ENCODE results near the gene TEN1. TPM values are rescaled to one million over a fixed set of nuclear protein-coding genes. Genes with fewer than 3 reads are reported as not detected.

Gene TEN1
- polyA plus RNA-seq, 4 donors: 19.8 to 32.3 (median 22.9) TPM

DNA sequence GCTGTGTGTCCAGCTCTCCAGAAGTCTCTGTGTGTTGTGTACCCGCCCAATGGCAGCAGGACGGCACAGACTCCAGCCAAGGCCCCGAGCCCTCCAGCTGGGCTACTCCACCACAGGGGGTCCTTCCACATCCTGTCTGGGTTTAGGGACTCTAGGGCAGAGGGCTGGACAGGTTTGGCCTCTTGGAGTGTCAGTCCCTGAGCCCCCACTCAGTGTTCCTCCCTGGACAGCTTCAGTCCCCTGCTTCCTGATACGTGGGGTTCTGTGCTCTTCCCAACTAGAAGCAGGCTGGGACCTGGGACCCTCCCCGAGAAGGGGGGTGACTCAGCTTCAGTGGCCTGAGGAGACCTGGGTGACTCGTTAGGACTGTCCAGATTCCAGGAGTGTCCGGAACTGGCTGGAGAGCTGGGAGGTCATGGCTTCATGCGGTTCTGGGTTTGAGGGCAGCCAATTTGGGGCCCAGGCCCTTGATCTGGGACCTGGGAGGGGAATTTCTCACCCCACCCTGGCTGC lies 25.8 kb downstream of the TEN1 start:
- DNase-seq (ENCODE audit: low read depth in 4 of 4, low spot score in 3 of 4): no peak

- no peak for DNase-seq (ENCODE audit: low read depth in 4 of 4, low spot score in 3 of 4)
Measured at GRCh38 chr17:76005263-76006149, 26.5 kb downstream of the TEN1 start.

DNA sequence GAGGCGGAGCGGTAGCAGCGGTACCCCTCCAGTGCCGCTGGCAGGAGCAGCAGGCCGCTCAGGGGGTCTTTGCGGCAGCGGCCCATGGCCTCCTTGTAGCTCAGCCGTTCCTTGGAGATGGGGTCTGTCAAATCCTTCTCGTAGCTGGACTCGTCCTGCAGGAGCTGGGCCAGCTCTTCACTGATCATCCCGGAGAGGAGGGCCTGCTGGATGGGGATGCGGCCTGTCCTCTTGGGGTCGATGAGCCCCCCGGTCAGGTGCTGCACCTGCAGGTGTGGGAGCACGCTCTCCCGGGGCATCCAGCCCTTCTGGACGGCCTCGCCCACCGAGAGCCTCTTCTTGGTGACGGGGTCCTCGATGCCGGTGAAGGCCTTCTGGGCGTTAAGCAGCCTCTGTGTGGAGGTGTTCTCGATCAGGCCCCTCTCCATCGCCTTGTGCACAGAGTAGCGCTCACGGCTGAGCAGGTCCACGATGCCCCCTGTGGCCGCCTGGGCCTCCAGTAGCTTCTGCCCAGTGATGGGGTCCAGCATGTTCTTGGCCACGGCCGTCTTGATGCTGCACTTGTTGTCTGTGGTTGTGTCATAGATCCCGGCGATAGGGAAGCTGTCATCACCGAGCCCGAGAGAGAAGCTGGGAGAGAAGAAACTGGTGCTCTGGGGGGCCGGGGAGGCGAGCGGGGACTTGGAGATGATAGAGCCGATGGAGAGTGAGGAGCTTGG lies 28.2 kb downstream of the TEN1 start:
- no peak for DNase-seq (ENCODE audit: low read depth in 4 of 4, low spot score in 3 of 4)

- no peak for DNase-seq (ENCODE audit: low read depth in 4 of 4, low spot score in 3 of 4)
Measured at GRCh38 chr17:76007850-76008165, 28.8 kb downstream of the TEN1 start.

DNA sequence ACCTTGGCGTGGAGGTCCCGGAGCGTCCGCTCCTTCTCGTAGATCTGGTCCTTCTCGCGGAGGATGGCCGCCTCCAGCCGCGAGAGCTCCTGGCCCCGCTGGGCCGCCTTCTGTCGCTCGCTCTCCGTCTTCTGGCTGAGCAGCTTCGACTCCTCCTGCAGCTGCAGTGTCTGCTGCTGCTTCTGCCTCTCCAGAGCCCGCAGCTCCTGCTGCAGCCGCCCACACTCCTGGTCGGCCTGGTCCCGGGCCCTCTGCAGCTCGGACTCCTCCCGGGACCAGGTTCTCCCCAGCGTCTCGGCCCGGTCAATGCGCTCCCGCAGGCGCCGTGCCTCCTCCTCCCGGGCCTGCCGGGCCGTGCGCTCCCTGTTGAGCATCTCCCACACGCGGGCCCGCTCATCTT lies 29.2 kb downstream of the TEN1 start:
- no peak for DNase-seq (ENCODE audit: low read depth in 4 of 4, low spot score in 3 of 4)

DNA sequence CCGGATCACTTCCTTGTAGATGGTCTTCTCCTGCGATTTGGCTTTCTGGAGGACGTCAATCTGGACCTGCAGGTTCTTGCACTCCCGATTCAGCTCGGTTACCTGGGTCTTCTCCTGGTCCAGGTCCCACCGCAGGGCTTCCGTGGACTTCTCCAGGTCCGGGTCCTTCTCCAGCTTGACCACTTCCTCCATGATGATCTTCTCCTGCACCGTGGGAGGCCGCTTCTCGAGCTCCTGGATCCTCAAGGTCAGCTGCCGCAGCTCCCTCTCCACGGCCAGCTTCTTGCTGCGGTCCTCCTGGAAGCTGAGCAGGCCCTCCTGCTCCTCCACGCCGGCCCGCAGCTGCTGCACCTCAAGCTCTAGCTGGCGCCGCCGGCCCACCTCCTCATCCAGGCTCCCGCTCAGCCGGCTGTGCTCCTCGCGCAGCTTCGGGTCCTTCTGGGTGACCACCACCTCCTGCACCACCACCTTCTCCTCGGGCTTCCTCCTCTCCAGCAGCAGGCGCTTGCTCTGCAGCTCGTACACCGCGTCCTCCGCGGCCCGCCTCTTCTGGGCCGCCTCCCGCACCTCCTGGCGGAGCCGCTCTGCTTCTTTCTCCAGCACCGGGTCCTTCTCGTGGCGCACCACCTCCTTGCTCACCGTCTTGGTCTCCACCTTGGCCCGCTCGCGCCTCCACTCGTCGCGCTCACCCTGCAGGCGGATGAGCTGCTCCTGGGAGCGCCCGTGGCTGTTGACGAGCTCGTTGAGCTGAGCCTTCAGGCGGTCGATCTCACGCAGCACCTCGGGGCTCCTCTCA lies 29.8 kb downstream of the TEN1 start:
- DNase-seq (ENCODE audit: low read depth in 4 of 4, low spot score in 3 of 4): no peak

DNA sequence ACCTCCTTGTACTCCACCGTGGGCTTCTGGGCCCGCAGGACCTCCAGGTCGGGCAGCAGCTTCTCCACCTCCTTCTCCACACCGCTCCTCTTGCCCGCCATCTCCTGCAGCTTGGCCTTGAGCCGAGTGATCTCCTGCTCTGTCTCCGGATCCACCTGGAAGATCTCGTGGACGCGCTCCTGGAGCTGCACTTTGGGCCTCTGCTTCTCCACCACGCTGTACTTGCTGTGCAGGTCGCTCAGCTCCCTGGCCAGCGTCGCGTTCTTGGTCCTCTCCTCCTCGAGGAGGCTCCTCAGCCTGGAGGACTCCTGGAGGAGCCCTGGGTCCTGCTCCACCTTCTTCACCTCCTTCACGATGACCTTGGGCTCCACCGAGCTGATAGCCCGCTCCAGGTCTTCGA lies 30.4 kb downstream of the TEN1 start:
- DNase-seq (ENCODE audit: low read depth in 4 of 4, low spot score in 3 of 4): no peak

DNA sequence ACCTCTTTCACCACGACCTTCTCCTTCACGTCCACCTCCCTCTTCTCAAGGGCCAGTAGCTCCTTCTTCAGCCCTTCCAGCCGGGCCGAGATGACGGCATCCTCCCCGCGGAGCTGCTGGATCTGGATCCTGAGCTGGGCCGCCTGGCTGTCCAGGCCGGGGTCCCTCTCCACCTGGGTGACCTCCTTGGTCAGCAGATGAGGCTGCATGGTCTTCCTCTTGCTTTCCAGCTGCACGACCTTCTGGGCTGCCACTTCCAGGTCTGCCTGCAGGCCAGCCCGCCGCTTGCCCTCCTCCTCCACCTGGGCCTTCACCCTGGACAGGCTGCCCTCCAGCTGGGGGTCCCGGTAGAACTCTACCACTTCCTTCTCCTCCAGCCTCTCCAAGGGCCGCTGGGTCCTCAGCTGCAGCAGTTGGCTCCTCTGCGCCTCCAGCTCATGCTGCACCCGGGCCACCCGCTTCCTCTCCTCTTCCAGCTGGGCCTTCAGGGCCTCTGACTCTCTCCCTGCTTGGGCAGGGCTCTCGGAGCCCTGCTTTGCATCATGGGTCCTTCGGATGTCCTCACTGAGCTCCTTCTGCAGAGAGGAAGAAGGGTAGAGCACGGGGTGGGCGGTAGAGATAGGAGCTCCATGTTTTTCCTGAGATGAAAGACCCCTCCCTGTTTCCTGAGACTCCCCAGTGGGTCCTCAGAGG lies 31.1 kb downstream of the TEN1 start:
- no peak for DNase-seq (ENCODE audit: low read depth in 4 of 4, low spot score in 3 of 4)

DNA sequence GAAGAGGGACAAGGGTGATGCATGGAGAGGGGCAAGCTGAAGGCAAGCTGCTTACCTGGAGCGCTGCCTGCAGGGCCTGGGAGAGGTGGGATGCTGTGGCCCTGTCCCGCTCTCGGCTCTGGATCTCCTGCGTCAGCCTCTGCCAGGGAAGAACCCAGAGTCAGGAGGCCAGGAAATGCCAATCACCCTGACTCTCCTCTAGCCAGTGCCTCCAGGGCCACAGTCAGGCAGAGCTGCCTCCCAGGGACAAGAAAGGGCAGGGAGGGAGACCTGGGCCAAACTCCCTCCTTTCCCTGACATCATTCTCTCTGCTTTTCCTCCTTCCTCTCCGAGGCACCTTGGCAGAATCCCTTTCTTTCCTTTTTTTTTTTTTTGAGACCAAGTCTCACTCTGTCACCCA lies 32.9 kb downstream of the TEN1 start:
- no peak for DNase-seq (ENCODE audit: low read depth in 4 of 4, low spot score in 3 of 4)

DNA sequence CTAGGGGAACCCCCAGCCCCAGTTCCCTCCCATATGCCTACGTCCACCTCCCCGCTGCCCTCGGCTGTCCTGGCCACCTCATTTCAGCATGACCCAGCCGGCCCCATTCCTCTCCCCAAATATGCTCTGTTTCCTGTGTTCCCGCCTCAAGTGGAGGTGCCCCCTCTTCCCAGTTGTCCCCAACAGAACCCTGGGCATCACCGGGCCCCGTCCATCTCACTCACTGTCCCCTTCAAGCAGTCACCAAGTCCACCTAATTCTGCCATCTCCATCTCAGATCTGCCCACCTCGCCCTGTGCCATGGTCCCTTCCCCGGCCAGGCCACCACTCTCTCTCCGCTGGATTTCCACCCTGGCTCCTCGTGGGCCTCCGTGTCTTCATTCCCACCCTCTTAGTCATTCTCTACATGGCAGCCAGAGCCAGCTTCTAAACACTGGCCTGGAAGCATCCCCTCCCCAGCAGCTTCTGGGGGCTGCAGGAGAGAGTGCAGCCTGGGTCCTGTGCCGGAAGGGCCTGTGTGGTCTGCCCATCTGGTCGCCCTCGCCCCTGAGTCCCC lies 34.4 kb downstream of the TEN1 start:
- DNase-seq (ENCODE audit: low read depth in 4 of 4, low spot score in 3 of 4): no peak

GRCh38 chr17:76014100-76014924 lies 35.3 kb downstream of the TEN1 start:
- peak in 1 of 4 donors; percentile 65 for DNase-seq (ENCODE audit: low read depth in 4 of 4, low spot score in 3 of 4)

DNA sequence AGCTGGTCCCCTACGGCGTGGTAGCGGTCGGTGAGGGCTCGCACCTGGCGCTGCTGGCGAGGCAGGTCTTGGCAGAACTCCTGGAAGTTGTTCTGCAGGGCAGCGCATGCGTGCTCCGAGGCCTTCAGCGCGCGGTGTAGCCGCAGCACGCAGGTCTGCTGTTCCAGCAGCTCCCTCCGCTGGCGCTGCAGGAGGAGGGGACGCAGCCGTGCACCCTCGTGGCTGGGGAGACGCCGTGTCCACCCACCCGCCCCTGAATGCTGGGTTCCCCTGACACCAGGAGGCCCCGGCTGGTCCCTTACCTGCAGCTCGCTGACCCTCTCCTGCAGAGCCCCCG lies 35.9 kb downstream of the TEN1 start:
- no peak for DNase-seq (ENCODE audit: low read depth in 4 of 4, low spot score in 3 of 4)

GRCh38 chr17:76017481-76018339 lies 38.7 kb downstream of the TEN1 start:
- DNase-seq (ENCODE audit: low read depth in 4 of 4, low spot score in 3 of 4): no peak

GRCh38 chr17:76018340-76018680 lies 39.3 kb downstream of the TEN1 start:
- no peak for DNase-seq (ENCODE audit: low read depth in 4 of 4, low spot score in 3 of 4)

- no peak for DNase-seq (ENCODE audit: low read depth in 4 of 4, low spot score in 3 of 4)
Measured at GRCh38 chr17:76018801-76019200, 39.8 kb downstream of the TEN1 start.

DNA sequence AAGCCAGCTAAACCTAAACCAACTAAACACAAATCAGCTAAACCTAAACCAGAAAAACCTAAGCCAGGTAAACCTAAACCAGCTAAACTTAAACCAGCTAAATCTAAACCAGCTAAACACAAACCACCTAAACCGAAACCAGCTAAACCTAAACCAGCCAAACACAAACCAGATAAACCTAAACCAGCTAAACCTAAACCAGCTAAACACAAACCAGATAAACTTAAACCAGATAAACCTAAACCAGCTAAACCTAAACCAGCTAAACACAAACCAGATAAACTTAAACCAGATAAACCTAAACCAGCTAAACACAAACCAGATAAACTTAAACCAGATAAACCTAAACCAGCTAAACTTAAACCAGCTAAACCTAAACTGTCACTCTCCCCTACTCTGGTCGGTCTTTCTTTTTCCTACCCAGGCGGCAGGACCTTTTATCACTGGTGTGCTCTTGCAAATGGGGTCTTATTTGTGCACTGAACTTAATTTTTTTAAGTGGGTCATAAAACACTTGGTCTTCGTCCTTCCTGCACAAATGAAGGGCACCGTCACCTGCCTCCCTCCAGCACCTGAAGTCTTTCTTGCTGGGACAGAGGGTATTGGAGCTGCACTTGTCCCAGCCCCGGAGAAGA lies 40.9 kb downstream of the TEN1 start:
- no peak for DNase-seq (ENCODE audit: low read depth in 4 of 4, low spot score in 3 of 4)

GRCh38 chr17:76022285-76022684 lies 43.2 kb downstream of the TEN1 start:
- no peak for DNase-seq (ENCODE audit: low read depth in 4 of 4, low spot score in 3 of 4)
